ENCODE data around the gene CELSR1. TPM values are rescaled to one million over a fixed set of nuclear protein-coding genes. Genes with fewer than 3 reads are reported as not detected.

Gene CELSR1
- total RNA-seq, 1 experiment from 2014 or later = 19.6 TPM

GRCh38 chr22:46364341-46365165 is 172.9 kb downstream of the CELSR1 start (continued):
- TF ChIP-seq REST (IDR thresholded peaks at IDR 0.05; ENCODE audit: low read depth) = no peak

GRCh38 chr22:46363611-46364321 is 173.7 kb downstream of the CELSR1 start:
- RAD21 ChIA-PET (ENCODE audit: low non-redundant PET in 1 of 2, low total read pairs in 2 of 2, uncharacterized antibody in 2 of 2, unreplicated experiment in 2 of 2) = interaction anchor here in 1 of 2 experiments (0.7 kb wide), 1 partner anchor 163 kb away, joined by 3 read pairs; no protein-coding TSS in a partner anchor
- CTCF ChIA-PET = no interaction called here
- H3K9me3 ChIP-seq (ENCODE audit: control insufficient read depth in 1 of 2, insufficient read depth in 1 of 2, low read depth in 1 of 2, low read length in 2 of 2) = no peaks in the 10 kb centered on the region
- no peak overlapping the region for H3K27ac ChIP-seq (ENCODE audit: low read depth, low read length)
- no peaks in the 10 kb centered on the region; a peak in 1 of 4 replicates for H3K36me3 ChIP-seq (ENCODE audit: control insufficient read depth in 1 of 2, insufficient read depth in 2 of 2, low read length in 2 of 2)
- intact Hi-C loops (cut with micrococcal nuclease) = no loop called here
- no peaks in the 10 kb centered on the region for H3K9me2 ChIP-seq (ENCODE audit: insufficient read depth)
- no peak for TF ChIP-seq TCF7L2 (IDR thresholded peaks at IDR 0.05; ENCODE audit: borderline replicate concordance, extremely low read depth, insufficient read depth, insufficient read length)
- TF ChIP-seq SIN3A (IDR thresholded peaks at IDR 0.05; ENCODE audit: low read depth) = no peak
- TF ChIP-seq SRF (IDR thresholded peaks at IDR 0.05; ENCODE audit: low read depth) = no peak
- TF ChIP-seq SP1 (IDR thresholded peaks at IDR 0.05; ENCODE audit: low read depth) = no peak
- TF ChIP-seq ZFX (IDR thresholded peaks at IDR 0.05) = no peak
- TF ChIP-seq MAX (IDR thresholded peaks at IDR 0.05) = no peak
- TF ChIP-seq REST (IDR thresholded peaks at IDR 0.05; ENCODE audit: low read depth) = no peak
- TF ChIP-seq ATF3 (IDR thresholded peaks at IDR 0.05) = no peak
- no peak for TF ChIP-seq ZBTB33 (IDR thresholded peaks at IDR 0.05; ENCODE audit: extremely low read depth, insufficient replicate concordance, low read length)
- H3K4me3 ChIP-seq (replicated peaks in 1 of 2; ENCODE audit: low read depth in 1 of 2, low read length in 2 of 2) = no peak overlapping the region
- DNase-seq (ENCODE audit: low read depth, low spot score) (no peak), ATAC-seq (no peak)
- POLR2A ChIA-PET = no interaction called here
- H2AFZ ChIP-seq (ENCODE audit: low read depth, low read length, poor library complexity, severe bottlenecking) = no peak overlapping the region
- BruUV-seq (replicated peaks) = no TSS peak
- H3K79me2 ChIP-seq (ENCODE audit: insufficient read depth, low read length) = no peaks in the 10 kb centered on the region
- peaks cover 0 to 9% of the 10 kb centered on the region in 2 experiments; a peak in 2 of 4 replicates for H3K4me1 ChIP-seq (ENCODE audit: control insufficient read depth in 1 of 2, insufficient read depth in 2 of 2, low read length in 2 of 2)
- H4K20me1 ChIP-seq (ENCODE audit: insufficient read depth) = no peaks in the 10 kb centered on the region
- H3K27me3 ChIP-seq (ENCODE audit: insufficient read depth, low read length) = no peaks in the 10 kb centered on the region
- H3K9ac ChIP-seq (ENCODE audit: low read length) = no peak overlapping the region
- H3K4me2 ChIP-seq (ENCODE audit: low read length) = no peak overlapping the region
